Activated CD8-positive, alpha-beta memory T cell treated with anti-CD3 and anti-CD28 coated beads for 1 hour (primary cell): Measurements from ENCODE around the gene EDA.

Experiments
- DNase-seq, 2 donors: peaks; one replicate each; pipeline ENCODE4 v3.0.0-alpha.2; 2020; ENCODE audit warnings: low read depth in 1 of 2; ENCODE audit errors: extremely low read depth in 1 of 2

The EDA gene

GRCh38 chrX:70054391-70054790, 438.5 kb downstream of the EDA start:
- DNase-seq = no peak

DNA sequence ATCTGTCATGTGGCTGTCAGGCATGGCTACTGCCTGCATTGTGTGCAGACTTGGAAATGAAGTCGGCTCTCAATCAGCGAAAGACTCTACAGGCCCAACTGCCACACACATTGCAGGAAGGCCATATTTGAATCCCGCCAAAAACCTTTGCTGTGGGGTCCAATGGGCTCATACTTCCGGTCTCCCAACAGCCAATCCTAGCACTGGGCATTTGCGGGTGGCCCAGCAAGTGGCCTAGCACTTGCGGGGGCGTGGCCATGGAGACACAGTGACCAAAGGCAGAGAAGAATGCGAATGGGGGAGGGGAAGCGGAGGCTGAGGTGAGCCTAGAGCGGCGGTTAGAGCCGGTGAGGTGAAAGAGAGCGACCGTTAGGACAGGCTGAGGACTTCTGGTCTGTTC, 446.2 kb downstream of the EDA start, which contains the start of gene OTUD6A:
OTUD6A (plus strand) TSS at position 382 of the 400 bp plus-strand sequence. CDS start 68 bp downstream, outside the sequence.
- no peak for DNase-seq

DNA sequence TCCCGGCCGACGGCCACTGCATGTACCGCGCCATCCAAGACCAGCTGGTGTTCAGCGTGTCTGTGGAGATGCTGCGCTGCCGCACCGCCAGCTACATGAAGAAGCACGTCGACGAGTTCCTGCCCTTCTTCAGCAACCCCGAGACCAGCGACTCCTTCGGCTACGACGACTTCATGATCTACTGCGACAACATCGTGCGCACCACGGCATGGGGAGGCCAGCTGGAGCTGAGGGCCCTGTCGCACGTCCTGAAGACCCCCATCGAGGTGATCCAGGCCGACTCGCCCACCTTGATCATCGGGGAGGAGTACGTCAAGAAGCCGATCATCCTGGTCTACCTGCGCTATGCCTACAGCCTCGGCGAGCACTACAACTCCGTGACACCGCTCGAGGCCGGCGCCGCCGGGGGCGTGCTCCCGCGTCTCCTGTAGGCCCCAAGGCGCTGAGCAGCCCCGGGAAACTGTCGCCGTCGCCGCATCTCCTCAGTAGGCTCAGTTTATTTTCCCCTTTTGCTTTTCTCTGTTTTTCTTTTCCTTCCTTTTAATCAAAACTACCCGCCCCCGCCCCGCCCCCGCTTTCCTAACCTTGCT, 447.1 kb downstream of the EDA start:
- no peak for DNase-seq

GRCh38 chrX:70066646-70067045, 450.7 kb downstream of the EDA start:
- DNase-seq = no peak

DNA sequence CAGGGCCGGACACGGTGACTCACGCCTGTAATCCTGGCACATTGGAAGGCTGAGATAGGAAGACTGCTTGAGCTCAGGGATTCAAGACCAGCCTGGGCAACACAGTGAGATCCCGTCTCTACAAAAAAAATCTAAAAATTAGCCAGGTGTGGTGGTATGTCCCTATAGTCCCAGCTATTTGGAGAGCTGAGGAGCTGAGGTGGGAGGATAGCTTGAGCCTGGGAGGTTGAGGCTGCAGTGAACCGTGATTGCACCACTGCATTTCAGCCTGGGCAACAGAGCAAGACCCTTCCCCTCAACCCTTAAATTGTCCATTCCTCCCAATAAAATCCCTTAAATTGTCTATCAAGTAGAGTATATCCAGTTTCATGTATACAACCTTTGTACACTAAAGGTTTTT, 463.4 kb downstream of the EDA start:
- DNase-seq = no peak

DNA sequence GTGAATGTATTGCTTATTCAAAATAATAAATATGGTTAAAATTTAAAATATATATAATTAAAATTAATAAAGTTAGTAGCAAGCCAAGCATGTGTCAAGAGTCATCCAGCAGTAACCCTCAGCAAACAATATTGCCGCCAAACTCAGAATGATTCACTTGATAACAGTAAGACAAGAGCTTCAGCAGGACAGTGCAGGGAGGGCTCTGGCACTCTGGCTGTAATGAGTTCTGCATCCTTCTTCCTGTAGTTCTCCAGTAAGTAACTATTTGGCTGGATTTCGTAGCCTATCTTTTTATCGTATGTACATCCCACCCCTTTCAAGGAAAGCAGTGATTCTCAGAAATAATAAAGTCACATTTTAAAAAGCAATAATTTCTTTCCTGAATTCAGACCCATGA, 464.0 kb downstream of the EDA start:
- no peak for DNase-seq

- DNase-seq = no peak
These were observed 466.8 kb downstream of the EDA start for GRCh38 chrX:70082723-70083122.

DNA sequence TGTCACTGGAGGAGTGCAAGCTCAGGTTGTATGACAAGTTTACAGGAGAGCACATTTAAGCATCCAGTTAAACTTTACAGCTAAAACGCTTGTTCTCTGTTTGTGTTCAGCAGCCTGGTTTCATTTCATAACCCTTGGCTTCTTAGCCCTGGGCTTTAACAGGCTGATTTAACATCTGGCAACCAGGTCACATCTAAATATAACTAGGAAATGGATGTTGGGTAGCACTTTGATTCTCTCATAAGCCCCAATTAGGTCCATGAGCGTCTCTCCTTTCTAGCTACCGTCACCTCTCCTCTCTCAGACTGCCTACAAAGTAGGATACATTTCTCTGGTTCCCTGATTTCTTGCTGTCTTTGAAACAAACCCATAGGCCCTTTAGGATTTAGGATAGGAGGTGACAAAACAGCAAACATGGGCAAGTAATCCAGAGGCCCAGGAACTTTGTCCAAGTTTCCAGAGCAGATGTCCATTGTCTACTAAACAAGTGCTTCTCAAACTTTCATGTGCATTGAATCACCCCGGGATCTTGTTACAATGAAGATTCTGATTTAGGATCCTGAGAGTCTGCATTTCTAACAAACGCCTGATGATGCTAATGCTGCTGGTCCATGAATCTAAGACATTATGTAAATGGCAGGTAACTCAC, 468.8 kb downstream of the EDA start:
- no peak for DNase-seq

DNA sequence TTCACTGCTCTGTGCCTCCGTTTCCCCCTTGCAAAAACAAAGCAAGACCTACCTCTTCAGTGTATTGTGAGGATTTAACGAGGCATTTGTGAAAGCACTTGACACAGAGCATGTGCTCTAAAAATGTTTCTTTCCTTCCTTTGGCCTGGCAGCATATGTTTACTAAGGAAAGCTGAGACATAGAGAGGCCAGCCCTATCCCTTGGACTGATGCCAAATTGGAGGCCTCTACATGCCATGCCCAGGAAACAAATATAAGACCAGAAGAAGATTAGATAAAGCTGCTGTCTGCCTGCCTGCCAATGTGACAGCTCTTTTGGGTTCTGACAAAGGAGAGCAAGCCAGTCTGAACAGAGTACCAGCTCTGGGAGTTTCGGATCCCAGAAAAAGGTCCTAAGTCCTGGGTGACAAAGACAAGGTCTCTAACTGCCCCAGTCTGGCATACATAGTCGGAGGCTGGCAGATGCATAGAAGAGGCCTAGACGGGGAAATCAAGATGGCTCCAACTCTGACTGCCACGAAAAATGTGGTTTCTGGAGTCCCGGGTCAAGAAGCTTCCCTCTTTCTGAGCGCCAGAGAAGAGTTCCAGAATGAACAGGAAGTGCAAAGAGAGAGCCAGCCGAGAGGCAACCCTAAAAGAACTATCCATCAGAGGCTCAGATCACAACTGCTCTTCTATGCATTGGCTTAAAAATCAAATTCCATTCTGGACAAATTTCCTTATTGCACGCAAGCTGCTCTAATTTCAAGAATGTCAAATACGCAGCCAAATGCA, 472.1 kb downstream of the EDA start:
- DNase-seq = no peak

GRCh38 chrX:70088751-70089150, 472.8 kb downstream of the EDA start:
- no peak for DNase-seq
